MM.1S (cell line): ENCODE data around the gene RBMS2.

Experiments used
- EZH2 ChIP-seq: fragments of 300-600 bp; sonication (generic); optimal IDR thresholded peaks from 2 replicates; pipeline ENCODE3; 2017; ENCODE audit warnings: low read depth, mild to moderate bottlenecking, antibody characterized with exemption, low read length, mixed read lengths
- EZH2phosphoT487 ChIP-seq: fragments of 300-600 bp; sonication (generic); IDR thresholded peaks from 2 replicates; pipeline ENCODE4 v1.6.1; 2018; ENCODE audit warnings: antibody characterized with exemption, low read length
- TF ChIP-seq, protein P1 (sequence below): fragments of 300-600 bp; sonication (generic); IDR thresholded peaks from 2 replicates; pipeline ENCODE4 v1.5.1; 2016; ENCODE audit warnings: antibody characterized with exemption, low read length, mixed read lengths

GRCh38 chr12:56591961-56592360 is 70.3 kb downstream of the RBMS2 start:
- TF ChIP-seq EZH2 = no peak
- TF ChIP-seq, protein P1, sequence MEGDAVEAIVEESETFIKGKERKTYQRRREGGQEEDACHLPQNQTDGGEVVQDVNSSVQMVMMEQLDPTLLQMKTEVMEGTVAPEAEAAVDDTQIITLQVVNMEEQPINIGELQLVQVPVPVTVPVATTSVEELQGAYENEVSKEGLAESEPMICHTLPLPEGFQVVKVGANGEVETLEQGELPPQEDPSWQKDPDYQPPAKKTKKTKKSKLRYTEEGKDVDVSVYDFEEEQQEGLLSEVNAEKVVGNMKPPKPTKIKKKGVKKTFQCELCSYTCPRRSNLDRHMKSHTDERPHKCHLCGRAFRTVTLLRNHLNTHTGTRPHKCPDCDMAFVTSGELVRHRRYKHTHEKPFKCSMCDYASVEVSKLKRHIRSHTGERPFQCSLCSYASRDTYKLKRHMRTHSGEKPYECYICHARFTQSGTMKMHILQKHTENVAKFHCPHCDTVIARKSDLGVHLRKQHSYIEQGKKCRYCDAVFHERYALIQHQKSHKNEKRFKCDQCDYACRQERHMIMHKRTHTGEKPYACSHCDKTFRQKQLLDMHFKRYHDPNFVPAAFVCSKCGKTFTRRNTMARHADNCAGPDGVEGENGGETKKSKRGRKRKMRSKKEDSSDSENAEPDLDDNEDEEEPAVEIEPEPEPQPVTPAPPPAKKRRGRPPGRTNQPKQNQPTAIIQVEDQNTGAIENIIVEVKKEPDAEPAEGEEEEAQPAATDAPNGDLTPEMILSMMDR = no peak
- TF ChIP-seq EZH2phosphoT487 = no peak
